HepG2 (cell line): ENCODE data around the gene PYY. TPM values are rescaled to one million over a fixed set of nuclear protein-coding genes. Genes with fewer than 3 reads are reported as not detected.

ENCODE experiments used
- AHDC1 ChIP-seq: sonication (generic); formaldehyde crosslinking; IDR thresholded peaks from 2 replicates; pipeline ENCODE4 v1.5.1; 2020; ENCODE audit warnings: mild to moderate bottlenecking, missing genetic modification reagents, borderline replicate concordance
- ELF3 ChIP-seq: IDR thresholded peaks from 2 replicates; pipeline ENCODE4 v1.6.1; 2016; ENCODE audit warnings: missing genetic modification reagents, missing compliant biosample characterization
- FOXA3 ChIP-seq: IDR thresholded peaks from 2 replicates; pipeline ENCODE4 v1.6.1; 2016; ENCODE audit warnings: missing genetic modification reagents, missing compliant biosample characterization
- GPN1 ChIP-seq: sonication (generic); formaldehyde crosslinking; IDR thresholded peaks from 2 replicates; pipeline ENCODE4 v1.5.1; 2020; ENCODE audit warnings: missing genetic modification reagents, borderline replicate concordance
- GTF3A ChIP-seq: sonication (generic); formaldehyde crosslinking; conservative IDR thresholded peaks from 2 replicates; pipeline ENCODE4 v1.4.0; 2020; ENCODE audit warnings: mild to moderate bottlenecking, missing genetic modification reagents
- HMG20A ChIP-seq: IDR thresholded peaks from 2 replicates; pipeline ENCODE4 v1.6.1; 2016; ENCODE audit warnings: borderline replicate concordance
- JUN ChIP-seq: sonication (generic); formaldehyde crosslinking; IDR thresholded peaks from 2 replicates; pipeline ENCODE4 v1.4.0; 2020; ENCODE audit warnings: mild to moderate bottlenecking, missing genetic modification reagents
- MEIS1 ChIP-seq: sonication (generic); formaldehyde crosslinking; IDR thresholded peaks from 2 replicates; pipeline ENCODE4 v1.9.0; 2021; ENCODE audit warnings: mild to moderate bottlenecking, missing genetic modification reagents, moderate library complexity, borderline replicate concordance
- SPEN ChIP-seq: sonication (generic); formaldehyde crosslinking; IDR thresholded peaks from 2 replicates; pipeline ENCODE4 v1.5.1; 2020; ENCODE audit warnings: low read depth, mild to moderate bottlenecking, missing genetic modification reagents
- U2AF2 ChIP-seq: fragments of 200-400 bp; formaldehyde crosslinking; IDR thresholded peaks from 2 replicates; pipeline ENCODE4 v1.6.1; 2017; ENCODE audit warnings: low read depth, mild to moderate bottlenecking, low read length
- ZBTB43 ChIP-seq: sonication (generic); formaldehyde crosslinking; conservative IDR thresholded peaks from 2 replicates; pipeline ENCODE4 v1.4.0; 2020; ENCODE audit warnings: missing genetic modification reagents
- ZNF124 ChIP-seq: sonication (generic); formaldehyde crosslinking; IDR thresholded peaks from 2 replicates; pipeline ENCODE4 v1.4.0; 2020; ENCODE audit warnings: missing genetic modification reagents
- ZNF136 ChIP-seq: sonication (generic); formaldehyde crosslinking; IDR thresholded peaks from 2 replicates; pipeline ENCODE4 v1.8.1; 2022; ENCODE audit warnings: low read depth, mild to moderate bottlenecking, moderate library complexity, missing genetic modification reagents
- ZNF205 ChIP-seq: IDR thresholded peaks from 2 replicates; pipeline ENCODE4 v1.6.1; 2018; ENCODE audit warnings: missing biosample characterization, missing genetic modification reagents
- ZNF513 ChIP-seq: sonication (generic); formaldehyde crosslinking; conservative IDR thresholded peaks from 2 replicates; pipeline ENCODE4 v1.5.0; 2020; ENCODE audit warnings: missing genetic modification reagents
- ZNF614 ChIP-seq: IDR thresholded peaks from 2 replicates; pipeline ENCODE4 v1.6.1; 2018; ENCODE audit warnings: missing biosample characterization, missing genetic modification reagents, inconsistent platforms, borderline replicate concordance
- ZNF615 ChIP-seq: sonication (generic); formaldehyde crosslinking; IDR thresholded peaks from 2 replicates; pipeline ENCODE4 v1.5.0; 2020; ENCODE audit warnings: mild to moderate bottlenecking, missing genetic modification reagents, borderline replicate concordance
- ZNF652 ChIP-seq: IDR thresholded peaks from 2 replicates; pipeline ENCODE4 v1.6.1; 2016; ENCODE audit warnings: low read depth, borderline replicate concordance
- ZNF747 ChIP-seq: sonication (generic); formaldehyde crosslinking; IDR thresholded peaks from 2 replicates; pipeline ENCODE4 v1.8.1; 2023; ENCODE audit warnings: missing genetic modification reagents, mild to moderate bottlenecking, borderline replicate concordance
- ZNF768 ChIP-seq: sonication (generic); formaldehyde crosslinking; IDR thresholded peaks from 2 replicates; pipeline ENCODE4 v1.4.0; 2020; ENCODE audit warnings: missing genetic modification reagents
- ZNF83 ChIP-seq: sonication (generic); formaldehyde crosslinking; IDR thresholded peaks from 2 replicates; pipeline ENCODE4 v1.4.0; 2020; ENCODE audit warnings: missing genetic modification reagents, mild to moderate bottlenecking, borderline replicate concordance
- ZNF850 ChIP-seq: sonication (generic); formaldehyde crosslinking; conservative IDR thresholded peaks from 2 replicates; pipeline ENCODE4 v1.9.0; 2021; ENCODE audit warnings: mild to moderate bottlenecking, missing genetic modification reagents
- polyA plus RNA-seq, 8 experiments: library from polyadenylated mRNA; depleted of rRNA in 3 of 8; stranded (reverse) in 7 of 8; unstranded in 1 of 8; fragments of >200 nt; fragmentation: Illumina TruSeq in 4 of 8; extraction: Trizol in 4 of 8; gene quantifications; 2 replicates each; pipeline versions ENCODE4 v1.2.1 to v1.2.3, GENCODE V29; 2011 to 2016; ENCODE audit warnings: low read depth in 4 of 8, missing spikeins in 1 of 8, mixed read lengths in 1 of 8; ENCODE audit not compliant: insufficient read depth in 1 of 8
- total RNA-seq, 5 experiments: library from RNA; depleted of rRNA; stranded (reverse); fragments of >200 nt; fragmentation: Illumina TruSeq; extraction: Trizol; gene quantifications; 2 replicates each; pipeline ENCODE4 v1.2.3, GENCODE V29; 2016; ENCODE audit warnings: low read depth in 1 of 5

PYY gene
- total and polyA plus RNA-seq, 2 of the 13 experiments (the other 11 are each of a cell fraction or from before 2014, with no cell fraction given) = 0.25 TPM; not detected in 1

GRCh38 chr17:44001461-44001920, 47.8 kb upstream of the PYY start (continued):
- TF ChIP-seq FOXA3 (CRISPR knock-in tag) (peak; percentile 51; the same call in 1 of the 2 replicates), GTF3A (no peak), ELF3 (peak; percentile 56), ZNF850 (CRISPR knock-in tag) (no peak), SPEN (CRISPR knock-in tag) (0 out of 2 replicates have a peak, but pooled peaks have one; percentile 17), ZNF768 (CRISPR knock-in tag) (no peak), ZNF615 (no peak), U2AF2 (no peak), AHDC1 (CRISPR knock-in tag) (peak; percentile 56; the same call in 1 of the 2 replicates), MEIS1 (CRISPR knock-in tag) (no peak; the same call in 1 of the 2 replicates), ZNF513 (CRISPR knock-in tag) (0 out of 2 replicates have a peak, but pooled peaks have one; percentile 33), ZBTB43 (CRISPR knock-in tag) (no peak), ZNF747 (CRISPR knock-in tag) (no peak; the same call in 1 of the 2 replicates), ZNF614 (CRISPR knock-in tag) (peak; percentile 53; the same call in 1 of the 2 replicates), JUN (no peak), ZNF124 (CRISPR knock-in tag) (0 out of 2 replicates have a peak, but pooled peaks have one; percentile 21), ZNF83 (no peak), GPN1 (CRISPR knock-in tag) (no peak), ZNF652 (CRISPR knock-in tag) (no peak), ZNF205 (no peak), ZNF136 (CRISPR knock-in tag) (peak; percentile 72; the same call in 1 of the 2 replicates), HMG20A (CRISPR knock-in tag) (no peak)
